ENCODE measurements around the gene F2R.

- TF ChIP-seq, protein P1, sequence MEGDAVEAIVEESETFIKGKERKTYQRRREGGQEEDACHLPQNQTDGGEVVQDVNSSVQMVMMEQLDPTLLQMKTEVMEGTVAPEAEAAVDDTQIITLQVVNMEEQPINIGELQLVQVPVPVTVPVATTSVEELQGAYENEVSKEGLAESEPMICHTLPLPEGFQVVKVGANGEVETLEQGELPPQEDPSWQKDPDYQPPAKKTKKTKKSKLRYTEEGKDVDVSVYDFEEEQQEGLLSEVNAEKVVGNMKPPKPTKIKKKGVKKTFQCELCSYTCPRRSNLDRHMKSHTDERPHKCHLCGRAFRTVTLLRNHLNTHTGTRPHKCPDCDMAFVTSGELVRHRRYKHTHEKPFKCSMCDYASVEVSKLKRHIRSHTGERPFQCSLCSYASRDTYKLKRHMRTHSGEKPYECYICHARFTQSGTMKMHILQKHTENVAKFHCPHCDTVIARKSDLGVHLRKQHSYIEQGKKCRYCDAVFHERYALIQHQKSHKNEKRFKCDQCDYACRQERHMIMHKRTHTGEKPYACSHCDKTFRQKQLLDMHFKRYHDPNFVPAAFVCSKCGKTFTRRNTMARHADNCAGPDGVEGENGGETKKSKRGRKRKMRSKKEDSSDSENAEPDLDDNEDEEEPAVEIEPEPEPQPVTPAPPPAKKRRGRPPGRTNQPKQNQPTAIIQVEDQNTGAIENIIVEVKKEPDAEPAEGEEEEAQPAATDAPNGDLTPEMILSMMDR (conservative IDR thresholded peaks at IDR 0.05 in 1 of 2, IDR thresholded peaks at IDR 0.05 in 1 of 2; ENCODE audit: extremely low read depth in 1 of 2, insufficient read depth in 1 of 2, low read depth in 1 of 2, low read length in 2 of 2): no peak
- TF ChIP-seq EZH2 (IDR thresholded peaks at IDR 0.05; ENCODE audit: borderline replicate concordance, low read length): no peak
Observed at GRCh38 chr5:76701298-76701697, 14.6 kb upstream of the F2R start.

Data from mammary epithelial cell (primary cell).